ENCODE results near the gene LARP6. TPM values are rescaled to one million over a fixed set of nuclear protein-coding genes. Genes with fewer than 3 reads are reported as not detected.
"Not testable (repeated sequence)": the region's sequence is repeated elsewhere in the genome, so short reads cannot be mapped to it uniquely, and the experiment has no call there.

The LARP6 gene
- total and polyA plus RNA-seq, 2 of the 4 experiments (the other 2 are of a cell fraction): 36.4 to 135 TPM

DNA sequence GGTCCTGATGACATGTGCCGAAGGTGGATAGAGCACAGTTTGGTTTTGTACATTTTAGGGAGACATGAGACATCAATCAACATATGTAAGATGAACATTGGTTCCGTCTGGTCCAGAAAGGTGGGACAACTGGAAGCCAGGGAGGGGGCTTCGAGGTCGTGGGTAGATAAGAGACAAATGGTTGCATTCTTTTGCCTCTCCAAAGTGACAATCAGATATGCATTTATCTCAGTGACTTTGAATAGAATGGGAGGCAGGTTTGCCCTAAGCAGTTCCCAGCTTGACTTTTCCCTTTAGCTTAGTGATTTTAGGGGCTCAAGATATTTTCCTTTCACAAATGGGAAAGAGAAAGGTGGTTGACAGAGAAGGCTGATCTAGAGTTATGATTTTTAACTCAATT is 38.9 kb downstream of the LARP6 start:
- Histone ChIP-seq H3K79me1 (ENCODE audit: low read depth in 1 of 2, low read length in 2 of 2) (peaks cover 5 to 24% of the 10 kb centered on the region in 2 experiments; a peak in 3 of 4 replicates), H3K9me1 (ENCODE audit: insufficient read depth, low read length) (peaks cover 17% of the 10 kb centered on the region)
- H3K36me3 ChIP-seq (ENCODE audit: control insufficient read depth, insufficient read depth, low read length); H3K56ac ChIP-seq (ENCODE audit: extremely low read depth, insufficient read depth, low read length); DNase-seq; H3K27me3 ChIP-seq (ENCODE audit: control insufficient read depth, insufficient read depth, low read length); dilution Hi-C loops (cut with HindIII; ENCODE audit: low sequenced_read_pairs, unreplicated experiment); H2AFZ ChIP-seq (replicated peaks; ENCODE audit: low read length, poor library complexity); H3K4me3 ChIP-seq (ENCODE audit: insufficient read depth, low read depth, low read length); H4K20me1 ChIP-seq (ENCODE audit: insufficient read depth, low read length); H3K4ac ChIP-seq (ENCODE audit: low read depth, low read length); H2AK9ac ChIP-seq (replicated peaks; ENCODE audit: low read depth, low read length, poor library complexity); H3K9me3 ChIP-seq (ENCODE audit: control insufficient read depth, insufficient read depth, low read length); H3K14ac ChIP-seq (replicated peaks; ENCODE audit: low read depth, low read length); H2BK120ac ChIP-seq (ENCODE audit: low read depth, low read length); intact Hi-C loops (cut with micrococcal nuclease); H4K8ac ChIP-seq (ENCODE audit: low read depth in 2 of 2, low read length in 2 of 2); H3K23ac ChIP-seq (ENCODE audit: low read depth, low read length); H2BK15ac ChIP-seq (ENCODE audit: low read depth, low read length); H4K5ac ChIP-seq (ENCODE audit: low read depth, low read length); H3K4me1 ChIP-seq (ENCODE audit: control insufficient read depth, insufficient read depth, low read length); ATAC-seq (ENCODE audit: low read depth); H4K91ac ChIP-seq (ENCODE audit: insufficient read depth, low read depth, low read length); H3K18ac ChIP-seq (ENCODE audit: low read depth, low read length); H2BK5ac ChIP-seq (ENCODE audit: low read depth, low read length, poor library complexity, severe bottlenecking); BruUV-seq (replicated peaks); POLR2A ChIA-PET (ENCODE audit: unreplicated experiment); H3K27ac ChIP-seq (ENCODE audit: insufficient read depth, low read length); H2AK5ac ChIP-seq (ENCODE audit: low read depth, low read length); H3K9ac ChIP-seq (ENCODE audit: low read depth, low read length); H3K4me2 ChIP-seq (ENCODE audit: low read depth, low read length); H2BK20ac ChIP-seq (ENCODE audit: low read depth, low read length): not testable (repeated sequence)
- CTCF ChIA-PET: interaction anchor here (0.6 kb wide), 2 partner anchors 59 to 66 kb away, joined by 3 to 8 read pairs; no protein-coding TSS in a partner anchor
- in situ Hi-C loops (cut with MboI; ENCODE audit: low sequenced_read_pairs): loop anchor here (10.0 kb wide), 1 partner anchor 140 kb away; no protein-coding TSS in a partner anchor
- WGBS, 2 experiments (ENCODE audit: extremely low coverage in 2 of 2, insufficient read length in 1 of 2): no CpG with 5 or more reads among the region's 4 CpGs

Measured in IMR-90 (cell line).